Natural killer cell (primary cell): Measurements from ENCODE around the gene RPSA. TPM values are rescaled to one million over a fixed set of nuclear protein-coding genes. Genes with fewer than 3 reads are reported as not detected.

Experiments used
- ATAC-seq, 3 donors: fragments of 150-1000 bp in 2 of 3; fragments of 200-7000 bp in 1 of 3; cut with Tn5 transposase; 1 replicate in 1 of 3; 2 replicates in 2 of 3; pipeline ENCODE4 v1.10.0; 2021; ENCODE audit warnings: mild to moderate bottlenecking in 2 of 3, moderate library complexity in 2 of 3
- DNase-seq, 2 donors: peaks; one replicate each; pipeline versions ENCODE4 v3.0.0 to v3.0.0-alpha.2; 2013 to 2021; ENCODE audit warnings: mixed read lengths in 1 of 2
- H3K27ac ChIP-seq: one replicate; pipeline ENCODE4 v1.5.1; 2013; ENCODE audit warnings: mild to moderate bottlenecking, low read length
- H3K27me3 ChIP-seq: one replicate; pipeline ENCODE4 v1.6.1; 2013; ENCODE audit warnings: low read length; ENCODE audit not compliant: control insufficient read depth, insufficient read depth
- H3K36me3 ChIP-seq: one replicate; pipeline ENCODE4 v1.6.1; 2013; ENCODE audit warnings: low read length; ENCODE audit not compliant: control insufficient read depth, insufficient read depth
- H3K4me1 ChIP-seq: one replicate; pipeline ENCODE4 v1.6.1; 2013; ENCODE audit warnings: low read length; ENCODE audit not compliant: control insufficient read depth, insufficient read depth
- H3K4me3 ChIP-seq: one replicate; pipeline ENCODE4 v1.5.1; 2013; ENCODE audit warnings: low read length
- H3K9me3 ChIP-seq: one replicate; pipeline ENCODE4 v1.6.1; 2013; ENCODE audit warnings: low read length; ENCODE audit not compliant: control insufficient read depth, insufficient read depth
- H3K27ac Mint-ChIP-seq, 2 donors: one replicate each; pipeline ENCODE4 v1.8.0; 2022; ENCODE audit warnings: mild to moderate bottlenecking in 2 of 2, mixed read lengths in 2 of 2, moderate library complexity in 1 of 2
- H3K27me3 Mint-ChIP-seq, 2 donors: one replicate each; pipeline ENCODE4 v1.8.0; 2022; ENCODE audit warnings: low read depth in 2 of 2, mixed read lengths in 2 of 2
- H3K36me3 Mint-ChIP-seq: one replicate; pipeline ENCODE4 v1.8.0; 2022; ENCODE audit warnings: mixed read lengths
- H3K4me1 Mint-ChIP-seq, 2 donors: one replicate each; pipeline ENCODE4 v1.8.0; 2022; ENCODE audit warnings: mixed read lengths in 2 of 2
- H3K4me3 Mint-ChIP-seq: one replicate; pipeline ENCODE4 v1.8.0; 2022; ENCODE audit warnings: mild to moderate bottlenecking, moderate library complexity, mixed read lengths
- H3K9me3 Mint-ChIP-seq, 2 donors: one replicate each; pipeline ENCODE4 v1.8.0; 2022; ENCODE audit warnings: mixed read lengths in 2 of 2
- WGBS: methylation state at CpG from one replicate; pipeline ENCODE4 v1.1.7; 2013; ENCODE audit warnings: missing lambda C conversion rate; ENCODE audit not compliant: insufficient coverage; 5-methylcytosine and 5-hydroxymethylcytosine counted together
- intact Hi-C: fragments of 100-400 bp; cut with micrococcal nuclease; formaldehyde crosslinking; loops from one replicate; pipeline ENCODE4 v1.14.2; 2022
- total RNA-seq, 4 donors: library from RNA; stranded (reverse); fragments of 120-200 nt in 1 of 4; gene quantifications; one replicate each; pipeline versions ENCODE4 v1.2.3 to v1.2.4, GENCODE V29; 2013 to 2022
- TF ChIP-seq, protein P1 (sequence below): fragments of 200-600 bp; IDR thresholded peaks from one replicate; pipeline ENCODE4 v1.8.0; 2022; ENCODE audit warnings: antibody characterized with exemption

RPSA gene
- total RNA-seq, 3 donors from 2014 or later (not counting 1 experiment from before 2014, with no cell fraction given), result 737 to 921 (median 821) TPM

DNA sequence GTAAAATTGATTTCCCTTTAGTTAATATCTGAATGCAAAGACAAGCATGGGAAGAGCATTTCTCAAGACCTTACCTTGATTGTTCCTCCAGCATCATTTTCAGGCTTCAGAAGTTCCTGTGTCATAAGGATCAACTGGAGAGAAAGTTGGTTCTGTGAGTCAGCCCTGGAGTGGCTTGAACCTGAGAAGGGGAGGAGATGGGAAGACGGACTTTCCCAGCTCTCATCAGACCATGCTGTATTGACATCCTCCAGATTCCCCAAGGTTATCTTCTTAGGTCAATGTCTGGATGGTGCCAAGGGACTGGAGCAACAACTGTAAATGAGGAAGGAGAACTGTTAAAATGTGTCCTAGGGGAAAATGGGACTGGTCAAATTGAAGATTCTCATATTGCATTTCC lies 21.0 kb downstream of the RPSA start:
- H3K9me3 Mint-ChIP-seq, result no peaks in the 10 kb centered on the region
- H3K9me3 ChIP-seq, result no peaks in the 10 kb centered on the region
- WGBS, result no CpG with 5 or more reads among the region's 1 CpG

DNA sequence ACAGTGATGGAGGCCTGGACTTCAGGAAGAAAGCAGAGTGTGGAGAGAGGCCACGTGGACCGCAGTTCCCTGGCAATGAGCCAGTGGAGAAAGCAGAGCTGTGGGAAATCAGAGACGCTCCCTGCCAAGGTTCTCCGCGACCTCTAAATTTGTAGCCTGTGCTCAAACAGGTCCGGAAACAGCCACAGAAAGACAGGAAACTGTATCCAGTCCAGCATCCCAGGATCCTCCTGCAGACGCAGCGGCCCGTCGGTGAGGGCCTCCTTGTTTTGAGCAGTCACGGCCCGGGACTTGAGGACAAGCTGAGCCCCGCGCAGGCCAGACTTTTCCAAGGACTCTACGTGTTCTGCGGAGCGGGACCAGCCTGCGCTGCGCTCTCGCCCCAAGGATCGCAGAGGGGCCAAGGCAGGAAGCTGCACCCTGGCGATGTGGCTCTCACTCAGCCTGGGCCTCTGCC lies 22.3 kb downstream of the RPSA start:
- 61% methylated on average over 22 of the region's 22 CpGs for WGBS
- Mint-ChIP-seq H3K36me3 (no peaks in the 10 kb centered on the region), H3K27me3 (peaks cover 0 to 9% of the 10 kb centered on the region in 2 donors), H3K4me3 (no peak overlapping the region), H3K9me3 (no peaks in the 10 kb centered on the region), H3K4me1 (no peaks in the 10 kb centered on the region), H3K27ac (no peak overlapping the region)
- TF ChIP-seq, protein P1, sequence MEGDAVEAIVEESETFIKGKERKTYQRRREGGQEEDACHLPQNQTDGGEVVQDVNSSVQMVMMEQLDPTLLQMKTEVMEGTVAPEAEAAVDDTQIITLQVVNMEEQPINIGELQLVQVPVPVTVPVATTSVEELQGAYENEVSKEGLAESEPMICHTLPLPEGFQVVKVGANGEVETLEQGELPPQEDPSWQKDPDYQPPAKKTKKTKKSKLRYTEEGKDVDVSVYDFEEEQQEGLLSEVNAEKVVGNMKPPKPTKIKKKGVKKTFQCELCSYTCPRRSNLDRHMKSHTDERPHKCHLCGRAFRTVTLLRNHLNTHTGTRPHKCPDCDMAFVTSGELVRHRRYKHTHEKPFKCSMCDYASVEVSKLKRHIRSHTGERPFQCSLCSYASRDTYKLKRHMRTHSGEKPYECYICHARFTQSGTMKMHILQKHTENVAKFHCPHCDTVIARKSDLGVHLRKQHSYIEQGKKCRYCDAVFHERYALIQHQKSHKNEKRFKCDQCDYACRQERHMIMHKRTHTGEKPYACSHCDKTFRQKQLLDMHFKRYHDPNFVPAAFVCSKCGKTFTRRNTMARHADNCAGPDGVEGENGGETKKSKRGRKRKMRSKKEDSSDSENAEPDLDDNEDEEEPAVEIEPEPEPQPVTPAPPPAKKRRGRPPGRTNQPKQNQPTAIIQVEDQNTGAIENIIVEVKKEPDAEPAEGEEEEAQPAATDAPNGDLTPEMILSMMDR, result no peak
- Histone ChIP-seq H3K36me3 (no peaks in the 10 kb centered on the region), H3K27ac (no peak overlapping the region), H3K9me3 (no peaks in the 10 kb centered on the region), H3K4me1 (no peaks in the 10 kb centered on the region), H3K27me3 (peaks cover 2% of the 10 kb centered on the region), H3K4me3 (no peak overlapping the region)
- ATAC-seq (no peak), DNase-seq (no peak)
- intact Hi-C loops, result no loop called here

More for the DNA sequence above, 21.0 kb downstream of the RPSA start:
- Mint-ChIP-seq H3K27ac (no peak overlapping the region), H3K4me3 (no peak overlapping the region), H3K27me3 (peaks cover 0 to 9% of the 10 kb centered on the region in 2 donors), H3K4me1 (no peaks in the 10 kb centered on the region), H3K36me3 (no peaks in the 10 kb centered on the region)
- DNase-seq (no peak), ATAC-seq (no peak)
- Histone ChIP-seq H3K4me3 (no peak overlapping the region), H3K27me3 (peaks cover 2% of the 10 kb centered on the region), H3K4me1 (no peaks in the 10 kb centered on the region), H3K36me3 (no peaks in the 10 kb centered on the region), H3K27ac (no peak overlapping the region)
- intact Hi-C loops, result no loop called here
- TF ChIP-seq, protein P1, result no peak

DNA sequence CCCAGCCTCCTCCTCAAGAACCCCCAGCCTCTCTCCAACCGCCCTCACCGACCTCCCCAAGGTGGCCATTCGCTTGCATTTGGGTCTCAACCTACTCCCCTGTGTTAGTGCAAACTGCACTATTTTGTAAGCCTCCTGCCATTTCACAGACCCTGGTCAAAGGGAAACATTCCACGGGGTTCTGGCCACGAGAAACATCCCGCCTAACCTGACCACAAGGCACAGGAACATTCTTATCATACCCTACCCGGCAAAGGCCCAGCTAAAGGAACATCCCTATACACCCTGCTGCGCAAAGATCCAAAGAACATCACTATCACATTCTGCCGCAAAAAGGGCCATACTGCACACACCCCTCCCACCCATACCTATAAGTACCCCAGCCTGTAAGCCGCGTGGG lies 22.9 kb downstream of the RPSA start:
- H3K4me1 ChIP-seq, result no peaks in the 10 kb centered on the region
- no peak overlapping the region for H3K27ac Mint-ChIP-seq
- no peak overlapping the region for H3K4me3 Mint-ChIP-seq
- H3K36me3 ChIP-seq, result no peaks in the 10 kb centered on the region
- DNase-seq (no peak), ATAC-seq (no peak)
- H3K27ac ChIP-seq, result no peak overlapping the region
- peaks cover 2% of the 10 kb centered on the region for H3K27me3 ChIP-seq
- H3K4me1 Mint-ChIP-seq, result no peaks in the 10 kb centered on the region
- H3K36me3 Mint-ChIP-seq, result no peaks in the 10 kb centered on the region
- TF ChIP-seq, protein P1, result no peak
- H3K4me3 ChIP-seq, result no peak overlapping the region
- no peaks in the 10 kb centered on the region for H3K9me3 ChIP-seq
- intact Hi-C loops, result no loop called here
- 94% methylated on average over 11 of the region's 11 CpGs for WGBS
- peaks cover 0 to 9% of the 10 kb centered on the region in 2 donors for H3K27me3 Mint-ChIP-seq
- no peaks in the 10 kb centered on the region for H3K9me3 Mint-ChIP-seq

DNA sequence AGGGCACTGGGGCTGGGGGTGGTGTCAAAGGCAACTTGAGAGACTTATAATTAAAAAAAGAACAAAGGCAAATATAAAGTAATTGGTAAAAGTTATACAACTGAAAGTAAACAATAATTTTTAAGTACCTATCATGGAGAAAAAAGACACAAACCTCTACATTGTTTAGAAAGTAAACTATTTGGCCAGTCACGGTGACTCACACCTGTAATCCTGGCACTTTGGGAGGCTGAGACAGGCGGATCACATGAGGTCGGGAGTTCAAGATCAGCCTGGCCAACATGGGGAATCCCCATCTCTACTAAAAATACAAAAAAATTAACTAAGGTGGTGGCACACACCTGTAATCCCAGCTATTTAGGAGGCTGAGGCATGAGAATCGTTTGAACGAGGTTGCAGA lies 25.8 kb downstream of the RPSA start:
- DNase-seq (no peak), ATAC-seq (no peak)
- 92% methylated on average over 5 of the region's 5 CpGs for WGBS
- Histone ChIP-seq H3K9me3 (no peaks in the 10 kb centered on the region), H3K36me3 (no peaks in the 10 kb centered on the region), H3K4me1 (no peaks in the 10 kb centered on the region), H3K4me3 (no peak overlapping the region), H3K27me3 (peaks cover 2% of the 10 kb centered on the region), H3K27ac (no peak overlapping the region)
- H3K36me3 Mint-ChIP-seq, result no peaks in the 10 kb centered on the region
- peaks cover 0 to 9% of the 10 kb centered on the region in 2 donors for H3K27me3 Mint-ChIP-seq
- no peaks in the 10 kb centered on the region for H3K9me3 Mint-ChIP-seq
- no peak overlapping the region for H3K27ac Mint-ChIP-seq
- TF ChIP-seq, protein P1, result no peak
- H3K4me3 Mint-ChIP-seq, result no peak overlapping the region
- intact Hi-C loops, result no loop called here
- no peaks in the 10 kb centered on the region for H3K4me1 Mint-ChIP-seq
